Epithelial cell of prostate (primary cell): ENCODE measurements around the gene COL20A1.

Source experiments
- DNase-seq: peaks from one replicate; pipeline ENCODE4 v3.0.0-alpha.2; 2011; ENCODE audit warnings: low read depth, low spot score
- H3K27ac ChIP-seq: fragments of 450-650 bp; 2 replicates; pipeline ENCODE4 v1.5.1; 2017; ENCODE audit warnings: mild to moderate bottlenecking

Gene COL20A1

GRCh38 chr20:63260521-63260920, 32.5 kb upstream of the COL20A1 start:
- no peak overlapping the region for H3K27ac ChIP-seq
- no peak for DNase-seq

GRCh38 chr20:63261060-63261794, 31.8 kb upstream of the COL20A1 start:
- no peak for DNase-seq

GRCh38 chr20:63261795-63262528, 31.0 kb upstream of the COL20A1 start:
- H3K27ac ChIP-seq: no peak overlapping the region
- DNase-seq: no peak

More at GRCh38 chr20:63261060-63261794, 31.8 kb upstream of the COL20A1 start:
- H3K27ac ChIP-seq: no peak overlapping the region

GRCh38 chr20:63262836-63263235, 30.1 kb upstream of the COL20A1 start:
- H3K27ac ChIP-seq: no peak overlapping the region
- no peak for DNase-seq

- no peak for DNase-seq
- no peak overlapping the region for H3K27ac ChIP-seq
Measured at GRCh38 chr20:63264000-63264399, 29.0 kb upstream of the COL20A1 start.

- DNase-seq: no peak
Measured at GRCh38 chr20:63264519-63264918, 28.5 kb upstream of the COL20A1 start.

GRCh38 chr20:63265891-63266515, 27.0 kb upstream of the COL20A1 start:
- DNase-seq: no peak
- no peak overlapping the region for H3K27ac ChIP-seq

More at GRCh38 chr20:63264519-63264918, 28.5 kb upstream of the COL20A1 start:
- no peak overlapping the region for H3K27ac ChIP-seq

GRCh38 chr20:63267691-63268090, 25.3 kb upstream of the COL20A1 start:
- no peak overlapping the region for H3K27ac ChIP-seq
- DNase-seq: no peak

GRCh38 chr20:63268256-63268655, 24.7 kb upstream of the COL20A1 start:
- no peak for DNase-seq
- no peak overlapping the region for H3K27ac ChIP-seq

GRCh38 chr20:63268671-63269439, 24.1 kb upstream of the COL20A1 start:
- peak; percentile 5 for DNase-seq
- H3K27ac ChIP-seq: no peak overlapping the region

GRCh38 chr20:63269724-63270123, 23.3 kb upstream of the COL20A1 start:
- no peak for DNase-seq
- H3K27ac ChIP-seq: no peak overlapping the region

GRCh38 chr20:63270606-63271325, 22.2 kb upstream of the COL20A1 start:
- DNase-seq: no peak
- H3K27ac ChIP-seq: no peak overlapping the region

GRCh38 chr20:63272105-63273058, 20.6 kb upstream of the COL20A1 start, which contains the start of gene ARFGAP1:
TSS of gene ARFGAP1 (plus strand) at chr20:63272813. CDS start at chr20:63275581, 2,768 bp downstream.
- peak; percentile 44 for DNase-seq
- peak within 1 kb of the TSS; percentile 36 for H3K27ac ChIP-seq

GRCh38 chr20:63273059-63273579, 19.9 kb upstream of the COL20A1 start:
- H3K27ac ChIP-seq: peak overlapping the region; percentile 36
- no peak for DNase-seq

- DNase-seq: peak; percentile 6
Measured at GRCh38 chr20:63273635-63274380, 19.2 kb upstream of the COL20A1 start.

GRCh38 chr20:63274381-63275228, 18.4 kb upstream of the COL20A1 start:
- no peak for DNase-seq
- no peak overlapping the region for H3K27ac ChIP-seq

More at GRCh38 chr20:63273635-63274380, 19.2 kb upstream of the COL20A1 start:
- H3K27ac ChIP-seq: peak overlapping the region; percentile 36

- DNase-seq: no peak
- H3K27ac ChIP-seq: no peak overlapping the region
Measured at GRCh38 chr20:63275825-63276224, 17.2 kb upstream of the COL20A1 start.
